Measurements from ENCODE around the gene BZW1. TPM values are rescaled to one million over a fixed set of nuclear protein-coding genes. Genes with fewer than 3 reads are reported as not detected.

The BZW1 gene
- total and polyA plus RNA-seq, 4 donors: 63.0 to 189 (median 161) TPM

DNA sequence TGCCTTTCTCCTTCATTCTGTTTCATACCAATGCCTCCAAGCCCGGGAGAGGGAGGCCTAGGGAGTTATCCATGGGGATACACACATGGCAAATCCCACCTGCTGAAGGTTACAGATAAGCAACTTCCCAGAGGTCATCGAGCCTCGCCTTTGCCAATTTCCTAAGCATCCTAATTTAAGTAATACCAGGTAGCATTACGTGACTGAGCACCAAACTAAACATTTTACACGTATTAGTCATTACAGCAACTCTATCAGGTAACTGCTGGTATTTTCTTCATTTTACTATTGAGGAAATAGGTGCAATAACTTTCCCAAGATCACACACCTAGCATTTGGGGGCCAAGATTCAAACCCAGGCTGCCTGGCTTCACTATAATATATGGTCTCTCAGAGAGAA is 30.1 kb upstream of the BZW1 start:
- no peak overlapping the region for H3K9ac ChIP-seq (ENCODE audit: low read depth in 1 of 2, low read length in 2 of 2)
- H3K4me1 ChIP-seq (ENCODE audit: control insufficient read depth in 4 of 4, insufficient read depth in 4 of 4, low read length in 3 of 4): peaks cover 2 to 14% (median 9%) of the 10 kb centered on the region in 4 donors
- H3K27me3 ChIP-seq (ENCODE audit: control insufficient read depth in 4 of 4, insufficient read depth in 4 of 4, low read length in 3 of 4): no peaks in the 10 kb centered on the region
- no peak for DNase-seq (ENCODE audit: low spot score)
- TF ChIP-seq NR2F2 (IDR thresholded peaks at IDR 0.05) (no peak), FOXA2 (IDR thresholded peaks at IDR 0.05) (no peak), GABPA (IDR thresholded peaks at IDR 0.05 in 1 of 2, conservative IDR thresholded peaks at IDR 0.05 in 1 of 2) (no peak), TAF1 (conservative IDR thresholded peaks at IDR 0.05) (no peak), HNF4A (conservative IDR thresholded peaks at IDR 0.05) (no peak), FOXA1 (IDR thresholded peaks at IDR 0.05) (no peak), RAD21 (IDR thresholded peaks at IDR 0.05) (no peak), RXRA (IDR thresholded peaks at IDR 0.05) (no peak), EGR1 (IDR thresholded peaks at IDR 0.05; ENCODE audit: low read depth in 2 of 2) (no peak), HNF4G (IDR thresholded peaks at IDR 0.05) (no peak), YY1 (IDR thresholded peaks at IDR 0.05) (no peak), SP1 (IDR thresholded peaks at IDR 0.05) (no peak), JUND (IDR thresholded peaks at IDR 0.05) (no peak)
- TF ChIP-seq, protein P1, sequence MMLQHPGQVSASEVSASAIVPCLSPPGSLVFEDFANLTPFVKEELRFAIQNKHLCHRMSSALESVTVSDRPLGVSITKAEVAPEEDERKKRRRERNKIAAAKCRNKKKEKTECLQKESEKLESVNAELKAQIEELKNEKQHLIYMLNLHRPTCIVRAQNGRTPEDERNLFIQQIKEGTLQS (IDR thresholded peaks at IDR 0.05): no peak
- TF ChIP-seq, protein P2, sequence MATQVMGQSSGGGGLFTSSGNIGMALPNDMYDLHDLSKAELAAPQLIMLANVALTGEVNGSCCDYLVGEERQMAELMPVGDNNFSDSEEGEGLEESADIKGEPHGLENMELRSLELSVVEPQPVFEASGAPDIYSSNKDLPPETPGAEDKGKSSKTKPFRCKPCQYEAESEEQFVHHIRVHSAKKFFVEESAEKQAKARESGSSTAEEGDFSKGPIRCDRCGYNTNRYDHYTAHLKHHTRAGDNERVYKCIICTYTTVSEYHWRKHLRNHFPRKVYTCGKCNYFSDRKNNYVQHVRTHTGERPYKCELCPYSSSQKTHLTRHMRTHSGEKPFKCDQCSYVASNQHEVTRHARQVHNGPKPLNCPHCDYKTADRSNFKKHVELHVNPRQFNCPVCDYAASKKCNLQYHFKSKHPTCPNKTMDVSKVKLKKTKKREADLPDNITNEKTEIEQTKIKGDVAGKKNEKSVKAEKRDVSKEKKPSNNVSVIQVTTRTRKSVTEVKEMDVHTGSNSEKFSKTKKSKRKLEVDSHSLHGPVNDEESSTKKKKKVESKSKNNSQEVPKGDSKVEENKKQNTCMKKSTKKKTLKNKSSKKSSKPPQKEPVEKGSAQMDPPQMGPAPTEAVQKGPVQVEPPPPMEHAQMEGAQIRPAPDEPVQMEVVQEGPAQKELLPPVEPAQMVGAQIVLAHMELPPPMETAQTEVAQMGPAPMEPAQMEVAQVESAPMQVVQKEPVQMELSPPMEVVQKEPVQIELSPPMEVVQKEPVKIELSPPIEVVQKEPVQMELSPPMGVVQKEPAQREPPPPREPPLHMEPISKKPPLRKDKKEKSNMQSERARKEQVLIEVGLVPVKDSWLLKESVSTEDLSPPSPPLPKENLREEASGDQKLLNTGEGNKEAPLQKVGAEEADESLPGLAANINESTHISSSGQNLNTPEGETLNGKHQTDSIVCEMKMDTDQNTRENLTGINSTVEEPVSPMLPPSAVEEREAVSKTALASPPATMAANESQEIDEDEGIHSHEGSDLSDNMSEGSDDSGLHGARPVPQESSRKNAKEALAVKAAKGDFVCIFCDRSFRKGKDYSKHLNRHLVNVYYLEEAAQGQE (IDR thresholded peaks at IDR 0.05): no peak
- TF ChIP-seq, protein P3, sequence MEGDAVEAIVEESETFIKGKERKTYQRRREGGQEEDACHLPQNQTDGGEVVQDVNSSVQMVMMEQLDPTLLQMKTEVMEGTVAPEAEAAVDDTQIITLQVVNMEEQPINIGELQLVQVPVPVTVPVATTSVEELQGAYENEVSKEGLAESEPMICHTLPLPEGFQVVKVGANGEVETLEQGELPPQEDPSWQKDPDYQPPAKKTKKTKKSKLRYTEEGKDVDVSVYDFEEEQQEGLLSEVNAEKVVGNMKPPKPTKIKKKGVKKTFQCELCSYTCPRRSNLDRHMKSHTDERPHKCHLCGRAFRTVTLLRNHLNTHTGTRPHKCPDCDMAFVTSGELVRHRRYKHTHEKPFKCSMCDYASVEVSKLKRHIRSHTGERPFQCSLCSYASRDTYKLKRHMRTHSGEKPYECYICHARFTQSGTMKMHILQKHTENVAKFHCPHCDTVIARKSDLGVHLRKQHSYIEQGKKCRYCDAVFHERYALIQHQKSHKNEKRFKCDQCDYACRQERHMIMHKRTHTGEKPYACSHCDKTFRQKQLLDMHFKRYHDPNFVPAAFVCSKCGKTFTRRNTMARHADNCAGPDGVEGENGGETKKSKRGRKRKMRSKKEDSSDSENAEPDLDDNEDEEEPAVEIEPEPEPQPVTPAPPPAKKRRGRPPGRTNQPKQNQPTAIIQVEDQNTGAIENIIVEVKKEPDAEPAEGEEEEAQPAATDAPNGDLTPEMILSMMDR (IDR thresholded peaks at IDR 0.05; ENCODE audit: low read depth, low read length, missing input control): no peak
- TF ChIP-seq, protein P4, sequence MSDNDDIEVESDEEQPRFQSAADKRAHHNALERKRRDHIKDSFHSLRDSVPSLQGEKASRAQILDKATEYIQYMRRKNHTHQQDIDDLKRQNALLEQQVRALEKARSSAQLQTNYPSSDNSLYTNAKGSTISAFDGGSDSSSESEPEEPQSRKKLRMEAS (IDR thresholded peaks at IDR 0.05): no peak
- no peaks in the 10 kb centered on the region for H3K36me3 ChIP-seq (ENCODE audit: control insufficient read depth in 4 of 4, insufficient read depth in 3 of 4, low read depth in 1 of 4, low read length in 3 of 4)
- no peak overlapping the region for H3K4me3 ChIP-seq (ENCODE audit: low read depth in 1 of 3, low read length in 3 of 3)
- no peaks in the 10 kb centered on the region for H3K9me3 ChIP-seq (ENCODE audit: control insufficient read depth in 4 of 4, low read length in 3 of 4)
- no peak overlapping the region for H3K27ac ChIP-seq (ENCODE audit: low read depth in 1 of 2, low read length in 2 of 2)
- WGBS: 89% methylated on average over 5 of the region's 5 CpGs

DNA sequence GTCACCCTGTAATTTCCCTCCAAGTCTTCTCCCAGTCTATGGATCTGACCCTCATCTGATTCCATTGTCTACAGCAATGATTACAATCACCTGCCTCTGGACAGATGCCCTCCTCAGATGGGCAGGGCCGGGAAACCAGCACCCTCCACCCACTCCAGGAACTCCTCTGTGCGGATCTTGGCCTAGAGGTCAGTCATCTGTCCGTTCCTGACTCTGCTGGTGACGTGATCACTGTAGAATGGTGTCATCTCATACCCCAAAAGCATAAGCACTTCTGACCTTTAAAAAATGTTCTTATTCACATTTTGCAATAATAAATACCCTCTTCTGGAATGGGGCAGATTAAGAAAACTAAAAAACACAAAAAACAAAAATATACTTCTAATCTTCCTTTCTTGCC is 29.5 kb upstream of the BZW1 start:
- Histone ChIP-seq H3K9me3 (ENCODE audit: control insufficient read depth in 4 of 4, low read length in 3 of 4) (no peaks in the 10 kb centered on the region), H3K9ac (ENCODE audit: low read depth in 1 of 2, low read length in 2 of 2) (no peak overlapping the region), H3K36me3 (ENCODE audit: control insufficient read depth in 4 of 4, insufficient read depth in 3 of 4, low read depth in 1 of 4, low read length in 3 of 4) (no peaks in the 10 kb centered on the region), H3K4me3 (ENCODE audit: low read depth in 1 of 3, low read length in 3 of 3) (no peak overlapping the region), H3K4me1 (ENCODE audit: control insufficient read depth in 4 of 4, insufficient read depth in 4 of 4, low read length in 3 of 4) (peaks cover 0 to 8% (median 4%) of the 10 kb centered on the region in 4 donors), H3K27me3 (ENCODE audit: control insufficient read depth in 4 of 4, insufficient read depth in 4 of 4, low read length in 3 of 4) (no peaks in the 10 kb centered on the region), H3K27ac (ENCODE audit: low read depth in 1 of 2, low read length in 2 of 2) (no peak overlapping the region)
- 75% methylated on average over 4 of the region's 4 CpGs for WGBS
- no peak for DNase-seq (ENCODE audit: low spot score)
- TF ChIP-seq SP1 (IDR thresholded peaks at IDR 0.05) (no peak), EGR1 (IDR thresholded peaks at IDR 0.05; ENCODE audit: low read depth in 2 of 2) (no peak), RXRA (IDR thresholded peaks at IDR 0.05) (no peak), RAD21 (IDR thresholded peaks at IDR 0.05) (no peak), HNF4G (IDR thresholded peaks at IDR 0.05) (no peak), TAF1 (conservative IDR thresholded peaks at IDR 0.05) (no peak), HNF4A (conservative IDR thresholded peaks at IDR 0.05) (no peak), NR2F2 (IDR thresholded peaks at IDR 0.05) (no peak), JUND (IDR thresholded peaks at IDR 0.05) (no peak), YY1 (IDR thresholded peaks at IDR 0.05) (no peak), FOXA1 (IDR thresholded peaks at IDR 0.05) (no peak), GABPA (IDR thresholded peaks at IDR 0.05 in 1 of 2, conservative IDR thresholded peaks at IDR 0.05 in 1 of 2) (no peak), FOXA2 (IDR thresholded peaks at IDR 0.05) (no peak)
- TF ChIP-seq, protein P5, sequence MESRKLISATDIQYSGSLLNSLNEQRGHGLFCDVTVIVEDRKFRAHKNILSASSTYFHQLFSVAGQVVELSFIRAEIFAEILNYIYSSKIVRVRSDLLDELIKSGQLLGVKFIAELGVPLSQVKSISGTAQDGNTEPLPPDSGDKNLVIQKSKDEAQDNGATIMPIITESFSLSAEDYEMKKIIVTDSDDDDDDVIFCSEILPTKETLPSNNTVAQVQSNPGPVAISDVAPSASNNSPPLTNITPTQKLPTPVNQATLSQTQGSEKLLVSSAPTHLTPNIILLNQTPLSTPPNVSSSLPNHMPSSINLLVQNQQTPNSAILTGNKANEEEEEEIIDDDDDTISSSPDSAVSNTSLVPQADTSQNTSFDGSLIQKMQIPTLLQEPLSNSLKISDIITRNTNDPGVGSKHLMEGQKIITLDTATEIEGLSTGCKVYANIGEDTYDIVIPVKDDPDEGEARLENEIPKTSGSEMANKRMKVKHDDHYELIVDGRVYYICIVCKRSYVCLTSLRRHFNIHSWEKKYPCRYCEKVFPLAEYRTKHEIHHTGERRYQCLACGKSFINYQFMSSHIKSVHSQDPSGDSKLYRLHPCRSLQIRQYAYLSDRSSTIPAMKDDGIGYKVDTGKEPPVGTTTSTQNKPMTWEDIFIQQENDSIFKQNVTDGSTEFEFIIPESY (IDR thresholded peaks at IDR 0.05): no peak
- TF ChIP-seq, protein P1 (IDR thresholded peaks at IDR 0.05): no peak
- TF ChIP-seq, protein P3 (IDR thresholded peaks at IDR 0.05; ENCODE audit: low read depth, low read length, missing input control): no peak
- TF ChIP-seq, protein P4 (IDR thresholded peaks at IDR 0.05): no peak

Measured in liver (tissue), 9 donors.